Measurements from ENCODE around the gene COP1. TPM values are rescaled to one million over a fixed set of nuclear protein-coding genes. Genes with fewer than 3 reads are reported as not detected.

COP1 gene
- total and polyA plus RNA-seq, 2 of the 13 experiments (the other 11 are each of a cell fraction or from before 2014, with no cell fraction given), result 20.5 to 51.3 TPM

- H3K27ac ChIP-seq (ENCODE audit: extremely low read length, insufficient read depth, low read length), result no peak overlapping the region
- no peaks in the 10 kb centered on the region for H3K27me3 ChIP-seq (ENCODE audit: control insufficient read depth in 1 of 2, insufficient read depth in 2 of 2, low read length in 2 of 2)
- no peaks in the 10 kb centered on the region for H4K20me1 ChIP-seq (ENCODE audit: insufficient read depth, low read length)
- TF ChIP-seq SMC3 (IDR thresholded peaks at IDR 0.05; ENCODE audit: low read length) (no peak), ZC3H13 (CRISPR knock-in tag; IDR thresholded peaks at IDR 0.05) (no peak), FOXA3 (CRISPR knock-in tag; IDR thresholded peaks at IDR 0.05) (no peak), ZNF235 (CRISPR knock-in tag; IDR thresholded peaks at IDR 0.05; ENCODE audit: borderline replicate concordance) (no peak), ZNF383 (CRISPR knock-in tag; IDR thresholded peaks at IDR 0.05; ENCODE audit: borderline replicate concordance) (no peak), GTF2F1 (IDR thresholded peaks at IDR 0.05; ENCODE audit: low read length) (no peak), GABPB1 (CRISPR knock-in tag; IDR thresholded peaks at IDR 0.05) (no peak), FOXP1 (IDR thresholded peaks at IDR 0.05) (no peak), FOXP1 (CRISPR knock-in tag; IDR thresholded peaks at IDR 0.05) (no peak), ZNF232 (CRISPR knock-in tag; IDR thresholded peaks at IDR 0.05; ENCODE audit: borderline replicate concordance) (no peak), DMTF1 (CRISPR knock-in tag; IDR thresholded peaks at IDR 0.05) (no peak), ZFAT (CRISPR knock-in tag; conservative IDR thresholded peaks at IDR 0.05) (no peak), MNT (IDR thresholded peaks at IDR 0.05) (no peak), MYC (CRISPR knock-in tag; IDR thresholded peaks at IDR 0.05; ENCODE audit: borderline replicate concordance) (no peak), ZNF281 (CRISPR knock-in tag; IDR thresholded peaks at IDR 0.05; ENCODE audit: borderline replicate concordance) (no peak)
- intact Hi-C loops (cut with micrococcal nuclease; ENCODE audit: unreplicated experiment) (no loop called here), in situ Hi-C loops (cut with HindIII; ENCODE audit: extremely low pct_ligation_motif_present, low pct_unique_long_range_greater_than_20kb) (no loop called here)
- no peak overlapping the region for H3K9ac ChIP-seq (ENCODE audit: insufficient read depth, low read depth, low read length)
- H3K4me1 ChIP-seq (ENCODE audit: insufficient read depth, low read length), result no peaks in the 10 kb centered on the region
- DNase-seq (ENCODE audit: low spot score) (no peak), ATAC-seq (no peak), FAIRE-seq (no peak)
- CTCF ChIA-PET (ENCODE audit: low intra/inter-chr PET ratio, low total read pairs), result no interaction called here
- POLR2A ChIA-PET, result no interaction called here
- no TSS peak for BruUV-seq (replicated peaks)
- peaks cover 21% of the 10 kb centered on the region for H3K79me2 ChIP-seq (ENCODE audit: insufficient read depth, low read length)
- peaks cover 2 to 29% of the 10 kb centered on the region in 2 experiments; a peak in 4 of 5 replicates for H3K36me3 ChIP-seq (replicated peaks in 1 of 2; ENCODE audit: control insufficient read depth in 1 of 2, insufficient read depth in 2 of 2, low read length in 2 of 2)
- no peaks in the 10 kb centered on the region for H3K9me3 ChIP-seq (ENCODE audit: low read length)
- H2AFZ ChIP-seq (ENCODE audit: low read length), result no peak overlapping the region
- no peak overlapping the region for H3K4me3 ChIP-seq (replicated peaks in 1 of 3; ENCODE audit: insufficient read depth in 1 of 3, low read depth in 2 of 3, low read length in 3 of 3)
- H3K4me2 ChIP-seq (ENCODE audit: low read depth, low read length), result no peak overlapping the region
Measured at GRCh38 chr1:176174108-176174507, 33.0 kb downstream of the COP1 start.

Measured in HepG2 (cell line).